Muscle layer of colon (tissue), 2 donors: ENCODE data around the gene DEF6.

Experiments used
- H3K27ac ChIP-seq: one replicate; pipeline ENCODE4 v1.7.0; 2013; ENCODE audit warnings: low read depth, mild to moderate bottlenecking, low read length, moderate library complexity
- H3K27me3 ChIP-seq, 2 donors: one replicate each; pipeline ENCODE4 v1.7.0; 2013; ENCODE audit warnings: low read length in 2 of 2, mild to moderate bottlenecking in 2 of 2; ENCODE audit not compliant: insufficient read depth in 2 of 2, control insufficient read depth in 1 of 2
- H3K36me3 ChIP-seq: one replicate; pipeline ENCODE4 v1.7.0; 2013; ENCODE audit warnings: mild to moderate bottlenecking, low read length; ENCODE audit not compliant: insufficient read depth
- H3K4me1 ChIP-seq: one replicate; pipeline ENCODE4 v1.7.0; 2013; ENCODE audit warnings: mild to moderate bottlenecking, low read length; ENCODE audit not compliant: insufficient read depth
- H3K4me3 ChIP-seq, 2 donors: one replicate each; pipeline ENCODE4 v1.7.0; 2013; ENCODE audit warnings: low read length in 2 of 2, low read depth in 1 of 2, mild to moderate bottlenecking in 1 of 2, moderate library complexity in 1 of 2
- H3K9ac ChIP-seq: one replicate; pipeline ENCODE4 v1.7.0; 2013; ENCODE audit warnings: low read length
- H3K9me3 ChIP-seq: one replicate; pipeline ENCODE4 v1.7.0; 2013; ENCODE audit warnings: mild to moderate bottlenecking, low read length
- donor health status: abdominal sarcoma.
- donor health status: Adenocarcinoma of cecum.

DEF6 gene

GRCh38 chr6:35370785-35371493, 73.3 kb downstream of the DEF6 start:
- Histone ChIP-seq H3K27me3 (no peaks in the 10 kb centered on the region), H3K4me1 (peaks cover 33% of the 10 kb centered on the region), H3K36me3 (no peaks in the 10 kb centered on the region), H3K27ac (no peak overlapping the region), H3K4me3 (no peak overlapping the region), H3K9me3 (no peaks in the 10 kb centered on the region), H3K9ac (no peak overlapping the region)
